ENCODE results near the gene SHISA3.

DNA sequence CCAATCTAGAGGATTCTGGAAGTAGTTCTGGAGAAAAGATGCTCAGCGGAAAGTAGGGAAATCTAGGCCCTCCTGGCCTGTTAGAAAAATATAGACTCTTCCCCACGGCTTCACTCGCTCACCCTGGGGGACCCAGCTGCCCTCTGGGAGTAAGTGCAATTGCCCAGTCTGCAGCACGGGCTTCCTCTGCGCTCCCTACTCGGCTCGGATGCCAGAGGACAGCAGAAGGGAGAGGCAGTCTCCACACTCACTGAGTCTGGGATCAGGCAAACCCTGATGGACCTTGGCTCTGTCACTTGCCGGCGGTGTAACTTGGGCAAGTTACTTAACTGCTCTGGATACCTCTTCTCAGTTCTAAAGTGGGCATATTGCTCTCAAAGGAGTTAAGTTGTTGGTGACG lies 2.1 kb downstream of the SHISA3 start:
- TF ChIP-seq, protein P1, sequence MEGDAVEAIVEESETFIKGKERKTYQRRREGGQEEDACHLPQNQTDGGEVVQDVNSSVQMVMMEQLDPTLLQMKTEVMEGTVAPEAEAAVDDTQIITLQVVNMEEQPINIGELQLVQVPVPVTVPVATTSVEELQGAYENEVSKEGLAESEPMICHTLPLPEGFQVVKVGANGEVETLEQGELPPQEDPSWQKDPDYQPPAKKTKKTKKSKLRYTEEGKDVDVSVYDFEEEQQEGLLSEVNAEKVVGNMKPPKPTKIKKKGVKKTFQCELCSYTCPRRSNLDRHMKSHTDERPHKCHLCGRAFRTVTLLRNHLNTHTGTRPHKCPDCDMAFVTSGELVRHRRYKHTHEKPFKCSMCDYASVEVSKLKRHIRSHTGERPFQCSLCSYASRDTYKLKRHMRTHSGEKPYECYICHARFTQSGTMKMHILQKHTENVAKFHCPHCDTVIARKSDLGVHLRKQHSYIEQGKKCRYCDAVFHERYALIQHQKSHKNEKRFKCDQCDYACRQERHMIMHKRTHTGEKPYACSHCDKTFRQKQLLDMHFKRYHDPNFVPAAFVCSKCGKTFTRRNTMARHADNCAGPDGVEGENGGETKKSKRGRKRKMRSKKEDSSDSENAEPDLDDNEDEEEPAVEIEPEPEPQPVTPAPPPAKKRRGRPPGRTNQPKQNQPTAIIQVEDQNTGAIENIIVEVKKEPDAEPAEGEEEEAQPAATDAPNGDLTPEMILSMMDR (IDR thresholded peaks at IDR 0.05; ENCODE audit: low read depth, low read length): no peak
- TF ChIP-seq, protein P2, sequence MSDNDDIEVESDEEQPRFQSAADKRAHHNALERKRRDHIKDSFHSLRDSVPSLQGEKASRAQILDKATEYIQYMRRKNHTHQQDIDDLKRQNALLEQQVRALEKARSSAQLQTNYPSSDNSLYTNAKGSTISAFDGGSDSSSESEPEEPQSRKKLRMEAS (IDR thresholded peaks at IDR 0.05; ENCODE audit: low read depth, low read length): no peak
- no peak for TF ChIP-seq POLR2A (IDR thresholded peaks at IDR 0.05; ENCODE audit: extremely low read depth, insufficient read length)
